Panc1 (cell line): ENCODE measurements around the gene RAB30.

Experiments used
- CTCF ChIP-seq: fragments of 450-650 bp; IDR thresholded peaks from 2 replicates; pipeline ENCODE4 v1.5.1; 2017; ENCODE audit warnings: mild to moderate bottlenecking
- POLR2AphosphoS5 ChIP-seq: IDR thresholded peaks from 2 replicates; pipeline ENCODE4 v1.6.1; 2012; ENCODE audit warnings: mild to moderate bottlenecking, low read depth, low read length, moderate library complexity
- SIN3A ChIP-seq: IDR thresholded peaks from 2 replicates; pipeline ENCODE4 v1.6.1; 2012; ENCODE audit warnings: low read depth, mild to moderate bottlenecking, low read length, moderate library complexity, borderline replicate concordance; ENCODE audit not compliant: insufficient read depth

- TF ChIP-seq SIN3A = no peak
- no peak for TF ChIP-seq CTCF
- TF ChIP-seq POLR2AphosphoS5 = no peak
These were observed 10.7 kb downstream of the RAB30 start for GRCh38 chr11:83060965-83061364.
